NCI-H1417 (cell line): ENCODE results near the gene FAM120A.

Experiments used
- DNase-seq, 3 experiments: peaks; one replicate each; lab custom pipeline; 2025; lab: John Stamatoyannopoulos, UW

FAM120A gene

DNA sequence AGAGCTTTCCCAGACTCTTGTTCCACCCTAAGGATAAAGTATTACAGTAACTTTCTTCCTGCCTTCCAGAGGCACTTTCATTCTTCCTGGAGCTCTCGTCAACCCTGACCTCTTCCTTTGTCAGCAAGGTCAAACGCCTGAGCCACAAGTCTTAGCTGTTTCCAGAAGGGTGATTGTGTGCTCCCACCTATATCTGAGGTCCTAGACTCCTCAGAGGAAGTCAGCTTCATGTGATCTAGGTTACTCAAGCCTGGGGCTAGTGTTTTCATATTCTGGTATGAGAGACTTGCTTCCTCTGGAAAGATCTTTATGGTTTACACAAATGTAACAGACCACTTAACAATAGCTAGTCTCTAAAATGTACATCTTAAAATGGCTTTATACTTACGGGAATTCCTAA, 5.4 kb upstream of the FAM120A start:
- DNase-seq = no peak

DNA sequence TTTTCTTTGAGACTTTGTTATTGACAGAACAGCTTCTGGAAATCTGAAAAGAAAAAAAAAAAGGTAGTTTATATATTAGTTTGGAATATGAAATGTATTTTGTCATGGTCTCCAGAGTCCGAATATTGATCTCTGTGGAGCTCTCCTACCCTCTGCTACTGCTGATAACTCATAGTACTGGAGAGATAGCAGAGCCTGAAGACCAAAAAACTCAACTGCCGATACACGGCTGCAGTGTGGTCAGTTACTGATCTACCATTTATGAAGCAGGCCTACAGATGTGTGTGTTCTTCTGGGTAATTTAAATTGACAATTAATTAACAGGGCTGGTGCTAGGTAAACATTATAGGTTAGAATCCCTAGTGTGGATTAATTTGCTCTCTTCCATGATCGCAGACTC, 3.8 kb upstream of the FAM120A start:
- DNase-seq = no peak

DNA sequence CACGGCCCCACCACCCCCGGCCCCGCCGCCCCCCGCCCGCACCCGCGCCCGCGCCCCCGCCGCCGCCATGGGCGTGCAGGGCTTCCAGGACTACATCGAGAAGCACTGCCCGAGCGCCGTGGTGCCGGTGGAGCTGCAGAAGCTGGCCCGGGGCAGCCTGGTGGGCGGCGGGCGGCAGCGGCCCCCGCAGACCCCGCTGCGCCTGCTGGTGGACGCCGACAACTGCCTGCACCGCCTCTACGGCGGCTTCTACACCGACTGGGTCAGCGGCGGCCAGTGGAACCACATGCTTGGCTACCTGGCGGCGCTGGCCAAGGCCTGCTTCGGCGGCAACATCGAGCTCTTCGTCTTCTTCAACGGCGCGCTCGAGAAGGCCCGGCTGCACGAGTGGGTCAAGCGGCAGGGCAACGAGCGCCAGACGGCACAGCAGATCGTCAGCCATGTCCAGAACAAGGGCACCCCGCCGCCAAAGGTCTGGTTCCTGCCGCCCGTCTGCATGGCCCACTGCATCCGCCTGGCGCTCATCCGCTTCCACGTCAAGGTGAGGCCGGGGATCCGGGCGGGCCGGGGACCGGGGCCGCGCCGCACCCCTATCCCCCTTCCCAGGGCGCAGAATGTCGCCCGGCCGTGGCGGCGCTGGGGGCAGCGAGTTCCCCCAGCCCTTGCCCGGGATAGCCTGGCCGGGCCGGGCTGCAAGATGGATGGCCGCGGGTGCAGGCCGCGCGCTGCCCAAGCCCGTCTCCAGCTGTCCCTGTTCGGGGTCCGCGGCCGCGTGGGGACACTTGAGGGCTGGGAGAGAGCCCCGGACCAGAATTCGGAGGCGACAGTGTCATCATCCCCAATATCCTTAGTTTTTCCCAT, 594 bp downstream of the FAM120A start:
- peak; percentile 17 to 81 (median 80) for DNase-seq

DNA sequence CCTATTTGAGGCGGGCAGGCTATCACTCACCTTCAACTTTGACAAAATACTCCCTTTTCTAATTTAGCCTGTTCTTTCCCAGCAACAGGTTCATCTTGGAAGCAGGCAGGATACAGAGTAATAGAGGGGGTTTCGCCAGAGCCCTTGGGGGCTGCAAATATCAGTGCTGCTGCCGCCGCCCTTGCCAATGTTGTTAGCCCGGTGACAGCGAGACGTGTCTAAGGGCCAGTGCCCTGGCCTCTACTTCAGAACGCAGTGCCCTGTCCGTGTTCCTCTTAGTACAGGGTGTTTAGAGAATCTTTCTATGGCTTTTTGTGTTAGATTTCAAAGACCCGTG, 1.2 kb downstream of the FAM120A start:
- no peak for DNase-seq

DNA sequence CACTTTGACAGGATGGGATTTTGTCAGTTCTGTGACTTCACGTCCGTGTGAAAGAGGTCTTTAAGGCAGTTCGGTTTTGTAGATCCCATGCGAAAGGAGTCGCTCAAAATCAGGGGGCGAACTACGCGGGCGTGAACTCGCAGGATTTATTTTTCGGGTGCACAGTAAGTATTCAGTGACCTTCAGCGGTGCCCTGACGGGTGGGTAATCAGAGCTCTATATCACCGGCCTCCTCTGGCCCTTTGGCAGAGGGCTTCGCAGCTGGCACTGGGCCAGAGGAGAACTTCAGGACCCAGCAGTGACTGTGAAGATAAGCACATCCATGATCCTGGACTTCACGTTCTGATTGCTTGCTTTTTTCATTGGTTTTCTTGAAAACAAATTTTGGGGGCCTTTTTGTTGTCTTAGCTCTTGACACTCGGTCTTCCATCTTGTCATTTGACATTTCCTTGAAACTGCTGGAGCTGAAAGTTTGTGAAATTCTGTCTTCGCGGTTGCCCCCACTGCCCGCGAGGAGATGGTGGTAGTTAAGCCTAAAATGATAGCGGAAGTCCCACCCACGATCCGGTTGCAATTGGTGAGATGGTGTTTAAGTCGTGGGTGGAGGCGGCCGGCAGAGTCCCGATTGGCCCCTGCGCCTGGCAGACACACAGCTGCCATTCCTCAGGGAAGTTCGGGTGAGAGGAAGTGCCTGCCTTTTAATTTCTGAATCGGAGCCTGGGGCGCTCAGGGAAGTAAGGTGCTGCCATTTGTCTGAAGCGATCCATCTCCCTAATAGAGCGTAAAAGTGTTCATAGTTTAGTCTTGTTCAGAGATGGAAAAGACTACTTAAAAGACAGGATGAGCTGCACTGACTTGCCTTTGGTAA, 1.8 kb downstream of the FAM120A start, which contains the start of gene FAM120AOS:
FAM120AOS (minus strand) TSS at position 535 of the 868 bp plus-strand sequence. CDS start 872 bp downstream, outside the sequence.
- DNase-seq = peak; percentile 78 to 97 (median 91)

DNA sequence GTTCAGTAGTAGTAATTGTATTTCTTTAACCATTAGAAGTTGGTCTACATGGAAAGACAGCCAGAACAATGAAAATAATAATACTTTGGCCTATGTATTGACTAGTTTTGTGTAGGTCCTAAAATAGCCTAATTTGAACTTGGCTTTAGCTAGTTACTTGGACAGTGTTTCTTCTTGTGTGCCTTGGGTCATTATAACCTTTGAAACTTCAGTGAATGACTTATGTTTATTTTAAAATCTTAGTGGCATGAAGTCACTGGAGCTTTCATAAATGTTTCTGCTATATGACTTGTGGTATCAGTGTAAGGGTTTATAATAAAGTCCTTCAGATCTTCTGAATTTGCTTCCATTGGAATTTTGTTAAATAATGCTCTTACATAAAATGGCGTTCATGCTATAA, 4.5 kb downstream of the FAM120A start:
- DNase-seq = no peak

DNA sequence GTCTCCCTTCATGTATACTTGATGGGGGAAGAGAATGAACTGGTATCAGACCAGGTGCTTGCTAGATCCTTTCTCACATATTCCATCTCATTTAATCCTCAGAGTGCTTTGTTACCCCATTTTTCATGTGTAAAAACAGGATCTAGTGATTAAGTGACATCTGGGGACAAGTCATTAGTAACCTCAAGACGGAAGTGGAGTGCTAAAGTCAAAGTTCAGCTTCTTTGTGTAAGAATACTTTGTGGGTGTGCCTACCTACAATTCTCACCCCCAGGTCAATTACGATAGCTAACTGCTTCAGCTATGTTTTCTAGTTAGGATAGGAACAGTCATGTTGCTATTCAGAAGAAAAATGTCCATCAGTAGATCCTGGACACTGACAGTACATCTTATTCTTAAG, 5.0 kb downstream of the FAM120A start:
- no peak for DNase-seq

DNA sequence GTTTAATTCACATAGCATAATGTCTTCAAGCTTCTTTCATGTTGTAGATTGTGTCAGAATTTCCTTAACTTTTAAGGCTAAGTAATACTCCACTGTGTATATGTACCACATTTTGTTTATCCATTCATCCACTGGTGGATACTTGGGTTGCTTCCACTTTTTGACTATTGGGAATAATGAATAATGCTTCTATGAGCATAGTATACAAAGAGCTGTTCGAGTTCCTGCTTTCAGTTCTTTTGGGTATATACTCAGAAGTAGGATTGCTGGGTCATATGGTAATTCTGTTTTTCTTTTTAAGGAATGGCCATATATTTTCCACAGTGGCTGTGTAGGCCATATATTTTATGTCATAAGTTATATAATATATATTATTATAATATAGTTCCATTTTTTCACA, 5.5 kb downstream of the FAM120A start:
- no peak for DNase-seq

DNA sequence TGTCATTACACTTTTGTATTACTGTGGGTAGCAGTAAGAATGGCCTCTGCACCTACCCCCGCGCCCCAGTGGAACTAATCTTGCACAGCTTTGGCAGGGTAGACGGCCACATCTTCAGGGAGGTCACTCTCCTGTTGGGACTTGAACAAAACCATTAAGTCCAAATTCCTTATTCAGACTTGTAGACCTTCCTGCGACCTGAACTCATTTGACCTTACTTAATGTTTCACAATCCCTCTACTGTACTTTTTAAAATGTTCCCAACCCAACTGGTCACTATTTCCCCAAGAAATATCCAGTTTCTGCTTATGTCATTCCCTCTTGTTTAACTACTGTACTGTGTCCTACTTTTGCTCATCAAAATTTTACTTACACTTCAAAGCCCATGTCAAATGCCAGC, 7.2 kb downstream of the FAM120A start:
- no peak for DNase-seq

DNA sequence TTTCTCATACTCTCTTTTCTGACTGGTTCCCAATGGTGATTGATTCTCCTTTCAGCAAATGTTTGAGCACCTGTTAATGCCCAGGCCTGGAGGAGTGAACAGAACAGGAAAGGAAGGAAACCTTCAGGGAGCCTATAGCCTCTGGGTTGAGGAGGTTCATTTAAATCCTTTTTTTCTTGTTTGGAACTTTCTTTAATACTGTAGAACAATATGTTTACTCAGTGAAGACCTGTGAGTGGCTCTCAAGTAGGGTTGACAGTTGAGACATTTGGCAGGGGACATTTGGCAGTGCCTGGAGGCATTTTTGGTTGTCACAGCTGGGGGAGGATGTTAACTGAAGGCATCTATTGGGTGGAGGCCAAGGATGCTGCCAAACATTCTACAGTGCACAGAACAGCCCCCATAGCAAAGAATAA, 8.0 kb downstream of the FAM120A start:
- no peak for DNase-seq

DNA sequence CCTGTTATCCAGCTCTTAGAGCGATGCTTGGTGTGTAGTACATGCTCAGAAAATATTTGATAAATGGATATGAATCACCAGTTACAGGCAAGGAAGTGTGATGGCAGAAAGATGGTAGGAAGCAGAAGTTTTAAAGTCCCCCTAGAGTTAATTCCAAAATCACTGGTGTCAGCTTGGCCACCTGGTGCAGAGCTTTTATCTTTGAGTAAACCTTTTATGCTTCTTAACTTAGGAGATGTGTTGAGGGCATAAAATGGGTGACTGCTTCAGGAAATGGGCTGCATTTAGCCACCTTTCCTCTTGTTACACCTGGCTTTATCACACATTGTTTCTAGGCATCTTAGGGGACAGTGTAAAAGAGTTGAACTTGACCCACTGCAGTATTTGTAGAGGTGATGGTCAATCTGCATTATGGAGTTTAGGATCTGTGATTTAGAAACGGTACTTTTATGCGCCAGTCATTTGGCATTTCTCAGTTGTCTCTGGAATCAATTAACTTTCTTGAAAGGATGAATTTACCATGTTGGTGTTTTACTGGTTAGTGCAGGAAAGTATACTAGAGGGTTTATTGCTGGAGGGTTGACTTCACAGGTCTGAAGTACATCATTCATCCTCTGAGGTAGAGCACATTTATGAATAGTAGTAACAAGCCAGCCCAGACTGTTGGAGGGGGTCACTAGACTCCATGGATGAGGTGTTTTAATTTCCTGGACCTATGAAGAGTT, 9.4 kb downstream of the FAM120A start:
- DNase-seq = no peak

DNA sequence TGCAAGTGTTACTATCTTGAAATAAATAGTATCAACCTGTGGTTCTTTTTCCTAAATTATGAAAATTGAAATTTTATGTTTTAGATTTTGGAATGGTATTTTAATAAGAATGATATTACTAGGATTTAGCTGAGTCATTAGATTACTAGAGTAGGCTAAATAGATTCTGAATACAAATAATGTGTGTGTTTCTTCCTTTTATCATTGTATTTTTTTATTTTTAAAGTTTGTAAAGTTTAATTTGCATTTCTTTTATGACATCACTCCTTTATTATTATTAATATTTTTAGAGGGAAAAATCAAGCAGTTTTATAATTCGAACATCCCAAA, 9.9 kb downstream of the FAM120A start:
- no peak for DNase-seq

DNA sequence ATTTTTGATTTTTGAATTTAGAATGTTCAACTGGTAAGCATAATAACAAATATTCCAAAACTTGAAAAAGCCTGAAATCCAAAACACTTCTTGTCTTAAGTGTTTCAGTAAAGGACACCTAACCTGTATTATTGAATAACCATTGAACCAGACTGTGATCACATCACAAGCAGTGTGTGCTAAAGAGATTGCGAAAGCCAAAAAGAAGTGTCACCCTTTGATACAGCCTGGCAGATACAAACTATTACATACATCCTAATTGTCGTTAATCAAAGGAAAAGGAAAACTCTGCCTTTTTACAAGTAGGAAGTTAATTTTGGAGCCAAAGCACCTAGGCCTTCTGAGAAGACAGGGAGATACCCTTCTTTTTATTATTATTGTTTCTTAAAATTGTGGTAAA, 10.3 kb downstream of the FAM120A start:
- DNase-seq = no peak

DNA sequence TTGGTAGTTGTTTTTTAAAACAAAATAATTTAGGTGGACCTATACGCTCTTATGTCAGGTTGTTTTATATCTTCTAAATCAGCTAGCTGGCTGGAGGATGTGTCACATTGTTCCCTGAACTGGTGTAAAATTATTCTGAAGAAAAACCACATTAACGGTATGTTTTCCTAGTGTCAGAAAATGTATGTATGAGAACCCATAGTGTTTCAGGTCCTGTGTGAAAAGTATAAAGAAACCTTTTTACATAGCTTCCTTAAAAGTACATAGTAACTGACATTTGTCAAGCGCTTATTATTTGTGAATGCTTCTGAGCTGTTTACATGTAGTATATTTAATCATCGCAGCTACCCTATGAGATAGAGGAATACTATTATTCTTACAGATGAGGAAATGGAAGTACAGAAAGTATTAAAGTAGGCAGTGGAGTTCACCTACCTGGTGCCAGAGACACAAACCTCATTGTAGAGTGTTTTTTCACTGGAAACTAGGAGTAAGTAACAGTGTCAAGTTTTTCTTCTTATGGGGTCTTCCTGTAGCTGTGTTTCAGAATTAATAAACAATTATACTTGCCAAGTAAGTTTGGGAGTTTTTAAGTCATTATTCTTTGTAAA, 12.3 kb downstream of the FAM120A start:
- DNase-seq = no peak

DNA sequence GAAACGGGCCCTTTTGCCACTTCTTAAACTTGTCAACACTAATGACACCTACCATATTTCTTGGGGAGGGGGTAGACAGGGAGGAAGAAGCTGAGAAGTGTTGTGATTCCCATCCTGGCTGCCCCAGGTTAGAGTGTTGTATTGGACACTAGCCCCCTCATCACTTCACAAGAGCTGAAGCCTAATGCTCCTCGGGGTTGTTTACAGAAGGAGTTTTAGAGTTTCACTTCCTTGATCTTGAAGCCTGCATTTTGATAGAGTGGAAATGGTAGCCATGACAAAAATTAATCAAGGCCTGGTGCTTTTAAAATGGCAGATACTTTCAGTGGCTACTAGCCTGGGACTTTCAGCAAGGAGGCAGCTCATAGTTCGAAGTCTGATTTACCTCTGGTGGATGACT, 12.9 kb downstream of the FAM120A start:
- no peak for DNase-seq

DNA sequence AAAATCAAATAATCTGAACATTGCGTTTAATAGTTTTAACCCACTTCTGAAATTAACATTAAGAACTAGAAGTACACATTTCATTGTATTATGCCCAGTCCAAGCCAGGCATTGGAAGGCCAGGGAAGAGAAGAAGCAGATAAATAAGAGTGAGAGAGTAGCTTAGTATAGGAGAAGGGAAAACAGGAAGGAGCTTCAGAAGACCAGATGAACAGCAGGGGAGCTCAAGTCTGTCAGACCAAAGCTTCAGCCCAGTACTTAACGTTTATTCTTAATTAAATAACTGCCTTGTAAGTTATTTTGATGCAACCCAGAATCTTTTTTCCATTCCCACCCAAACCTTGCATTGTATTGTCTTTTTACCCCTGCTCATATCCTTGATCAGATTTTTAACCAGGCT, 13.4 kb downstream of the FAM120A start:
- DNase-seq = no peak

DNA sequence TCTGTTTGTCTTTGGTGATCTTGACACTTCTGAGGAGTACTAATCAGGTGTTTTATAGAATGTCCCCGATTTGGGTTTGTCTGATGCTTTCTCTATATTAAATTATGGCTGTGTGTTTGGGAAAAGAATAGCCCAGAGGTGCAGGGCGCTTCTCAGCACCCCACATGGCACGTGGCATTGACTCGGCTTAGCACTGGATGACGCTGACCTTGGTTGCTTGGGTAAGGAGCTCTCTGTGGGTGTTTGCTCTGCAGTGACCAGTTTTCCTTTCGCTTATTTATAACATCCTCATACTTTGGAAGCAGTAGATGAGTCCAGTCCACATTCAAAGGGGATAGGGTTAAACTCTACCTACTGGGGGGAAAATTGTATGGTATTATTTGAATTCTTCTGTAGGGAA, 14.4 kb downstream of the FAM120A start:
- DNase-seq = no peak

DNA sequence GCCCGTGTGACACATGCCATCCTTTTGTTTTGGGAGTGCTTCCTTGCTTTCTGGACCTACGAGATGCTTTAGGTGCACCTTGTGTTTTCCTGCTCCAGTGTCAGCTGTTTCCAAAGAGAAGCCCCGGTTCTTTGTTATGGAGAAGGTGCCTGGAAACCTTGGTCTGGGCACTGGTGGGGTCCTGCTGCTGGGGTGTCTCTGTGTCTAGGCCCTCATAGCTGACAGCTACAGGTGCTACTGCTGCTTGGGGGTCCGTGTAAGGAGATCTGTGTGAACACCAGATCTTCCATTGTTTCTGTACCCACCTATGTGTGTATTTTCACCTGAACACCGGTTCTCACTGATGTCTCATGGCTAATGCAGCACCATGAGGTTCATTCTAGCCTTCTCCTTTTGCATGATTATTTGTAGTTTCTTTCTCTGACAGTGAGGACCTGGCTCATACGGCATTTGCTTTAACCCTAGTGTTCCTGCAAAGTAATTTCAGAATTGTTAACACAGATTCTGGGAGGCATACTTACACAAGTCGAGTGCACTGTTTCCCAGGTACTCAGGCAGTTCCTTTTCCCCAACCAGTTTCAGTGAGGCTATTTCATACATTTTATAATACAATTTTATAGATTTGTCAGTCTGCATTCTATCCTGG, 15.1 kb downstream of the FAM120A start:
- DNase-seq = no peak

DNA sequence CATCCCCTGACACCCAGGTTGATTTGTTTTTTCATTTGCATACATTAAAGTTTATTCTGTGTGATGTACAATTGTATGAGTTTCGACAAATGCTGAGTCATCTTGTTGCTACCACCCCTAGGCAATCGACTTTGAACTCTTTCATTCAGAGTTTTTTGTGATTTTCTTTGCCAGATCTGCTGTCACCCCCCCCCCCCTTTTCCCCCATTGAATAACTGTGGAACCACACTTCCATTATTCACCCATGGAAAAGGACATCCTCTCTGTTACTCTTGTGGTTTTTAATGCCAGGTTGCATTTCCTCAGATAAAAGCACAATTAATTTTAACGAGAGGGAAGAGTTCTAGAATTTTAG, 15.6 kb downstream of the FAM120A start:
- DNase-seq = peak in 1 of 3 experiments; percentile 44

DNA sequence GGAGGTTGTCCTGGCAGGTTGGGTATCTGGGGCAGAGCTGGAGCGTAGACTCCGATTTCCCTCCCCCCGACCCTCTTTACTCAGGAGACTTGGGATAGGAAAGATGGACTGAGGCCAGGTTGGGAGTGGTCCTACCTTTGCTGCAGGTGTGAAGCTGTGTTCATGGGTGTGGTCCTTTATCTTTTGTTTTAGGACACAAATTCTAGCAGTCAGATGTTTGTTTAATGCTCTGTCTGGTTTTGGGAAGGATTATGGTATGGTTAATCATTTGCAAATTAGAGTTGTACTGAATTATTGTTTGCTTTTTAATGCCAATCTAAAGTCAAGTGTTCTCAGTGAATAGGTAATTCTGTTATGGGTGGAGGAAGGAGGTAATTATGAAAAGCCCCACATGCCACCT, 16.0 kb downstream of the FAM120A start:
- peak in 2 of 3 experiments; percentile 5 to 55 for DNase-seq

DNA sequence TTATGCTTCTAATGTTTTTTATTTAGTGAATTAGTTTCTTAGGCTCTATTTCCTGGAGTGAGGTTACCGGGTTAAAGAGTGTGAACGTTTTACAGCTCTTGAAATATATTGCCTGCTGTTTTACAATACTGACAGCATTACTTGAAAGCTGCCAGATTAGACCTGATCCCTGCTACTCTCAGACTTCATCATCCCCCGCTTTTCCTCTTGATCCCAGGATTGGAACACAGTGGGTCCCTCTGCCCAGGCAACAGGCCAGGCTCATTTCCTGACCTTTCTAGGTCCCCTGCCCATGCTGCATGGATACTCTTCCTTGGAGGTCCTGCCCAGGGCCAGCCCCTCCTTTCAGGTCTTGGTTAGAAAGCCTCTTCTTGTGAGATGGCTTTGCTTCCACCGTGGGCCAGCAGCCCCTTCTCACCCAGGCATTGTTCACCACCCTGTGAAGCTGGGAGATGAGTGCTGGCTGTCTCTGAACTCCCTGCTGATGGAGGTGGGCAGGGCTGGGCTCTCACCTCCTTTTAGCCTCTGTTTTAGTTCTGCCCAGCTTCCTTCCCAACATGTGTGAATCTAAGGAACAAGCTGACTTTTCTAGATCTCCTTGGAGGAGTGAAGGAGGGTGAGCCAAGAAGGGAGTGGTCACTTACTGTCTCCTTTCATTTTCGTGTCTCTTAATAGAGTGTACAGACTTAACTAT, 17.4 kb downstream of the FAM120A start:
- DNase-seq = no peak
